LNCaP clone FGC (cell line): Measurements from ENCODE around the gene TTBK2.
A peak's percentile ranks its signal among the peaks of the same experiment; 100 is the strongest.

Experiments used
- DNase-seq: peaks from one replicate; pipeline ENCODE4 v3.0.0-alpha.2; 2011; ENCODE audit warnings: low read depth
- H3K4me3 ChIP-seq: 2 replicates; pipeline ENCODE4 v1.5.1; 2011; ENCODE audit warnings: mild to moderate bottlenecking, low read depth, low read length, control low read depth
- TF ChIP-seq, protein P1 (sequence below): IDR thresholded peaks from 2 replicates; pipeline ENCODE4 v1.5.1; 2012; ENCODE audit warnings: mild to moderate bottlenecking; ENCODE audit not compliant: control insufficient read depth, insufficient read depth; ENCODE audit errors: extremely low read depth

TTBK2 gene

DNA sequence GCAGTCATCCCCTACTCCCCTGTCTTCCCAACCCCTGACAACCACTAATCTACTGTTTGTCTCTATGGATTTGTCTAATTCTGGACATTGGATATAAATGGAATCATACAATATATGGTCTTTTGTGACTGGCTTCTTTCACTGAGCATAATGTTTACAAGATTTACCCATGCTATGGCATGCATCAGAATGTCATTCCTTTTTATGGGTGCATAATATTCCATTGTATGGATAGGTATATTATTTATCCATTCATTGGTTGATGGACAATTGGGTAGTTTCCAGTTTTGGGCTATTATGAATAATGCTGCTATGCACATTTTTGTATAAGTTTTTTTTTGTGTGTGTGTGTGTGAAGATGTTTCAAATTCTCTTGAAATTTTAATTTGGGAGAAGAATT is 16.6 kb upstream of the TTBK2 start:
- H3K4me3 ChIP-seq = no peak overlapping the region
- TF ChIP-seq, protein P1, sequence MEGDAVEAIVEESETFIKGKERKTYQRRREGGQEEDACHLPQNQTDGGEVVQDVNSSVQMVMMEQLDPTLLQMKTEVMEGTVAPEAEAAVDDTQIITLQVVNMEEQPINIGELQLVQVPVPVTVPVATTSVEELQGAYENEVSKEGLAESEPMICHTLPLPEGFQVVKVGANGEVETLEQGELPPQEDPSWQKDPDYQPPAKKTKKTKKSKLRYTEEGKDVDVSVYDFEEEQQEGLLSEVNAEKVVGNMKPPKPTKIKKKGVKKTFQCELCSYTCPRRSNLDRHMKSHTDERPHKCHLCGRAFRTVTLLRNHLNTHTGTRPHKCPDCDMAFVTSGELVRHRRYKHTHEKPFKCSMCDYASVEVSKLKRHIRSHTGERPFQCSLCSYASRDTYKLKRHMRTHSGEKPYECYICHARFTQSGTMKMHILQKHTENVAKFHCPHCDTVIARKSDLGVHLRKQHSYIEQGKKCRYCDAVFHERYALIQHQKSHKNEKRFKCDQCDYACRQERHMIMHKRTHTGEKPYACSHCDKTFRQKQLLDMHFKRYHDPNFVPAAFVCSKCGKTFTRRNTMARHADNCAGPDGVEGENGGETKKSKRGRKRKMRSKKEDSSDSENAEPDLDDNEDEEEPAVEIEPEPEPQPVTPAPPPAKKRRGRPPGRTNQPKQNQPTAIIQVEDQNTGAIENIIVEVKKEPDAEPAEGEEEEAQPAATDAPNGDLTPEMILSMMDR = no peak
- no peak for DNase-seq

DNA sequence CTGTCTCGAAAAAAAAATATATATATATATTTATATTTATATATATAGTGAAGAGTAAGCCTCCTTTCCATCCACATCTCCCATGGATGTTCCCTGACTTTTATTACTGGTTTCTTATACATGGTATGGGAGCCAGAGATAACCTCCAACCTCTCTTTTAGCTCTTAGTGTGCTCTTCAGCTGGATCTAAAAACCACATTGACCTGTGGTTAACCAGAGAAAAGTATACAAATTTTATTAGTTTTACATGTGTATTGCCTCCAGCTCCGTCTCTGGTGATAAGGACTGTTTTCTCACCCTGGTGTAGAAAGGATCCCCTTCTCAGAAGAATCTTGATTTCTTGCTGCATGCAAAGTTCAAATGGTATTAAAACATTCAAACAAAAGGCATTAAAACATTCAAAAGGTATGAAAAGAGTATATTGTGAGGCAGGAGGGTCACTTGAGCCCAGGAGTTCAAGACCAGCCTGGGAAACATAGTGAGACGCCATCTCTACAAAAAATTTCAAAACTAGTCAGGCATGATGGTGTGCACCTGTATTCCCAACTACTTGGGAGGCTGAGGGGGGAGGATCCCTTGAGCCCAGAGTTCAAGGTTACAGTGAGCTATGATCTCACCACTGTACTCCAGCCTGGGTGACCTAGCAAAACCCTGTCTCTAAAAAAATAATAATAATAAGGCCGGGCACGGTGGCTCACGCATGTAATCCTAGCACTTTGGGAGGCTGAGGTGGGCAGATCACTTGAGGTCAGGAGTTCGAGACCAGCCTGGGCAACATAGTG is 13.5 kb upstream of the TTBK2 start:
- TF ChIP-seq, protein P1 = no peak
- no peak for DNase-seq

GRCh38 chr15:42932833-42933515 is 12.4 kb upstream of the TTBK2 start:
- TF ChIP-seq, protein P1 = no peak
- no peak for DNase-seq
- H3K4me3 ChIP-seq = no peak overlapping the region

More for the DNA sequence above, 13.5 kb upstream of the TTBK2 start:
- no peak overlapping the region for H3K4me3 ChIP-seq

DNA sequence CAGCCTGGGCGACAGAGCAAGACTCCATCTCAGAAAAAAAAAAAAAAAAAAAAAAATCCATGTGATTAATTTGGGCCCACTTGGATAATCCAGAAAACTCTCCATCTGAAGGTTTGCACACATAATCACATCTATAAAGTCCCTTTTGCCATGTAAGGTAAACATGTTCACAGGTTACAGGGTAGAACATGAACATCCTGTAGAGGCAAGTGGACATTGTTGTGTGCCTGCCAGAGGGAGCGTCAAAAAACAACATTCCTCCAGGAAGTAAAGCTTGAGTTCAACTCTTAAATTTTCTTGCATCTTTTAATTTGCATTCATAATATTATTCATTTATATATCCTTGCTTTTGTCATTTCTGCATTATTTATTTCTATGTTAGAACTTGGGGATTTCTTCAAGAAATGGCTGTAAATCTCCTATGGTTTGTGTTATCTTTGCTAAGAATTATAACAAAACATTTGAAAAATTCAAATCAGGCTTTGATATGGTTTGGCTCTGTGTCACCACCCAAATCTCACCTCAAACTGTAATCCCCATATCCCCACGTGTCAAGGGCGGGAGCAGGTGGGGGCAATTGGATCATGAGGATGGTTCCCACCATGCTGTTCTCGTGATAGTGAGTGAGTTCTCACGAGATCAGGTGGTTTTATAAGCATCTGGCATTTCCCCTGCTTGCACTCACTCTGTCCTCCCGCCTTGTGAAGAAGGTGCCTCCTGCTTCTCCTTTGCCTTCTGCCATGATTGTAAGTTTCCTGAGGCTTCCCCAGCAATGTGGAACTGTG is 11.3 kb upstream of the TTBK2 start:
- peak; percentile 36 for DNase-seq
- TF ChIP-seq, protein P1 = no peak
- H3K4me3 ChIP-seq = no peak overlapping the region

DNA sequence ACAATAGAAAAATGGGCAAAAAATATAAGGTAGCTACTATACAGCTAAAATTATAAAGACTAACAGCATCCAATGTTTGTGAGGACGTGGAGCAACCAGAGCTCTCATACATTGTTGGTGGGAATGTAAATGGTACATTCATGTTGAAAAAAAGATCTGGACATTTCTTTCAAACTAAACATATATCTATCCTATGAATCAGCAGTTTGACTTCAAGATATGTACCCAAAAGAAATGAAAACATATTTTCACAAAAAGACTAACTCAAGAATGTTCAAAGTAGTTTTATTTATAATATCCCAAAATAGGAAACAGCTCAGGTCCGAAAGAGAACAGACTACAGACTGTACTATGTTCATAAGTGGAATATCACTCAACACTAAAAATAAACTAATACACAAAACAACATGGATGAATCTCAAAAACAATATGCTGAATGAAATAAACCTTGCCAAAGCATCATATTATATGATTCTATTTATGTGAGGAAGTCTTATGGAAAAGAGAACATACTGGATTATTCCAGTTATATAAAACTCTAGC is 8.8 kb upstream of the TTBK2 start:
- no peak overlapping the region for H3K4me3 ChIP-seq
- no peak for DNase-seq
- TF ChIP-seq, protein P1 = no peak

DNA sequence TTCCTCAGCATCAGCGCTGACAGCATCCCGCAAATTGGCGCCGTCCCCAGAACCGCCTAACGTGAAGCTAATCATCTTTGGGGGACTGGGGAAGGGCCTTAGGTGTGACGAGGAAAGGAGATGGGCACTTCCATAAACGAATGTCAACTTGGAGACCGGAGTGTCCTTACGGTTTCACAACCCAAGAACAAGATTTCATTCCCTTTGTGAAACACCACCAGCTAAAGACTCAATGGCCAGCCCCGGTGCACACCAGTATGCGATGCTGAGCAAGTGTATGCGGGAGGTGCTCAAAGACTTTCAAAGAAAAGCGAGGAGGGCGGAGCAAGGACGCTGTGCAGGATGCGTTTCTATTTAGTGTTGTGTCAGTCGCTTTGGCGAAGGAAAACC is 759 bp upstream of the TTBK2 start:
- peak overlapping the region; percentile 73 for H3K4me3 ChIP-seq
- DNase-seq = no peak
- TF ChIP-seq, protein P1 = no peak
